Lower leg skin (tissue), 4 donors: Measurements from ENCODE around the gene CH25H. TPM values are rescaled to one million over a fixed set of nuclear protein-coding genes. Genes with fewer than 3 reads are reported as not detected.
"Not testable (repeated sequence)": the region's sequence is repeated elsewhere in the genome, so short reads cannot be mapped to it uniquely, and the experiment has no call there.

ENCODE experiments used
- DNase-seq, 2 donors: peaks; one replicate each; pipeline ENCODE4 v3.0.0-alpha.2; 2019; ENCODE audit warnings: low spot score in 2 of 2
- H3K4me3 ChIP-seq: fragments of 200-600 bp; sonication (generic); 2 replicates; pipeline ENCODE4 v1.5.1; 2017; ENCODE audit warnings: mild to moderate bottlenecking, low read depth; ENCODE audit not compliant: poor library complexity, severe bottlenecking
- CTCF ChIP-seq, 3 donors: fragments of 450-650 bp; IDR thresholded peaks; one replicate each; pipeline ENCODE4 v1.5.1; 2016; ENCODE audit warnings: antibody characterized with exemption in 3 of 3, mild to moderate bottlenecking in 3 of 3, moderate library complexity in 2 of 3
- POLR2A ChIP-seq, 2 donors: fragments of 450-650 bp; IDR thresholded peaks; one replicate each; pipeline ENCODE4 v1.6.1; 2016 to 2017; ENCODE audit warnings: antibody characterized with exemption in 2 of 2, mild to moderate bottlenecking in 1 of 2, moderate library complexity in 1 of 2
- WGBS, 2 donors: methylation state at CpG; one replicate each; pipeline ENCODE4 v1.1.5; 2018; 5-methylcytosine and 5-hydroxymethylcytosine counted together
- intact Hi-C: fragments of 100-400 bp; cut with DNase I; formaldehyde crosslinking; loops from one replicate; pipeline ENCODE4 v1.15.0; 2023; ENCODE audit warnings: low total_unique reads
- total RNA-seq, 4 donors: library from RNA; depleted of rRNA; stranded (reverse); fragments of >200 nt; gene quantifications; one replicate each; pipeline ENCODE4 v1.1.0, GENCODE V29; 2016

CH25H gene
- total RNA-seq, 4 donors from 2014 or later: 0.45 to 2.8 (median 0.97) TPM

- intact Hi-C loops: no loop called here
- no peak for DNase-seq
- WGBS, 2 donors: 42 to 69% methylated on average over 2 of the region's 2 CpGs
- TF ChIP-seq CTCF (IDR thresholded peaks at IDR 0.05) (no peak), POLR2A (IDR thresholded peaks at IDR 0.05) (no peak)
- no peak overlapping the region for H3K4me3 ChIP-seq
Observed at GRCh38 chr10:89202033-89202425, 5.1 kb downstream of the CH25H start.

DNA sequence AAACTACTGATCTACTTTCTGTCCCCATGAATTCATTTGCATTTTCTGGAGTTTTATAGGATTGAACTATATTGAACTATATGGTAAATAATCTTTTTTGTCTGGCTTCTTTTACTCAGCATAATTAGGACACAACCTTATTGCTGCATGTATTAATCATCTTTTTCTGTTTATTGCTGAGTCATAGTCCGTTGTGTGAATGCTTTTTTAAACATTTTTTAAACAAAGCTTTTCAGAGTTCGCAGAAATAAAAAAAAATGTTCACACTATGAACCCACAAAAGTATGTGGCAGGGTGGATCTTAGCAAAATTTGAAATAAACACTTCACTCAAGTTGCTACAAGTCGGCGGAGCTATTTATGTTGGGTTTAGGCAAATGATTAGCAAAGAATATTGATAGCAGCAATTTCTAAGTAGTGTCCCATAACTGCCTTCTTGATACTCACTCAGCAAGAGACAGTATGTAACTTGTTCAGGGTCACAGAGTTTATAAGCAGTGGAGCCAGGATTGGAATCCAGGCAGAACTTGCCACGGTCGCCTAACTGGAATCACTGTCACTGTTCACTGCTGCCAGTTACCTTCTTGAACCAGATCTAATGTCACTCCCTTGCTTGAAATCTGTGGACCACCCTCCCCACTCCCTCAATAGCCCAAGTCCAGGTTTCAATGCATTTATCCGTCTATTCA is 5.6 kb downstream of the CH25H start:
- intact Hi-C loops: no loop called here
- no peak overlapping the region for H3K4me3 ChIP-seq
- TF ChIP-seq POLR2A (IDR thresholded peaks at IDR 0.05) (no peak), CTCF (IDR thresholded peaks at IDR 0.05) (no peak)
- 46 to 62% methylated on average over 7 of the region's 7 CpGs for WGBS, 2 donors
- DNase-seq: no peak

- intact Hi-C loops: no loop called here
- TF ChIP-seq CTCF (IDR thresholded peaks at IDR 0.05) (no peak), POLR2A (IDR thresholded peaks at IDR 0.05) (no peak)
- 72 to 74% methylated on average over 4 of the region's 4 CpGs for WGBS, 2 donors
- no peak for DNase-seq
- no peak overlapping the region for H3K4me3 ChIP-seq
Observed at GRCh38 chr10:89197473-89197872, 9.6 kb downstream of the CH25H start.

DNA sequence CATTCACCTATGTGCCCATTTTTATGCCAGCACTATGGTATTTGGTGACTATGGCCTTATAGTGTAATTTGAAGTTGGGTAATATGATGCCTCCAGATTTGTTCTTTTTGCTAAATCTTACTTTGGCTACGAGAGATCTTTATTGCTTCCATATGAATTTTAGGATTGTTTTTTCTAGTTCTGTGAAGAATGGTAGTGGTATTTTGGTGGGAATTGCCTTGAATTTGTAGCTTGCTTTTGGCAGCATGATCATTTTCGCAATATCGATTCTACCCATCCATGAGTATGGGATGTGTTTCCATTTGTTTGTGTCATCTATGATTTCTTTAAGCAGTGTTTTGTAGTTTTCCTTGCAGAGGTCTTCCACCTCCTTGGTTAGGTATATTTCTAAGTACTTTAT is 15.8 kb downstream of the CH25H start:
- DNase-seq, intact Hi-C loops, H3K4me3 ChIP-seq: not testable (repeated sequence)
- 92 to 93% methylated on average over 3 of the region's 3 CpGs for WGBS, 2 donors

GRCh38 chr10:89189211-89189734 is 17.8 kb downstream of the CH25H start:
- TF ChIP-seq POLR2A (IDR thresholded peaks at IDR 0.05) (no peak), CTCF (IDR thresholded peaks at IDR 0.05) (no peak)
- intact Hi-C loops: no loop called here
- no peak overlapping the region for H3K4me3 ChIP-seq
- 93 to 95% methylated on average over 2 of the region's 2 CpGs for WGBS, 2 donors
- no peak for DNase-seq

DNA sequence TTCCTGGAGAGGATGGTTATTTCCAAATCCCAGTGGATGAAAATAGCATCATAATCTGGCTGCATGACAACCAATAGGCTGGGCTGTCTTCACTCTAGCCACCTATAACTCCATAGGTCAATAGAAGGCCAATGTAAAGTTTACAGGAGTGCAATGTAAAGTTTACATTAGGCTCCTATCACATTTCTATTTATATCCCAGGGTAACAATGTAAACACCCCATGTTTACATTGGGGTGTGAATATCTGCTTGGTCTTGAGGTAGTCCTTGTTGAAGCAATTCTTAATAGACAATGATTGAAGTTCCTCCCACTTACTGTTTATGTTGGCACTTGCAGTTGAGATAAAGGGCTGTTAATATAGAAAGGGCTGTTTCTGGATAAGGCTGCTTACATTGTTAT is 21.5 kb downstream of the CH25H start:
- no peak for TF ChIP-seq CTCF (IDR thresholded peaks at IDR 0.05)
- TF ChIP-seq POLR2A (IDR thresholded peaks at IDR 0.05): no peak
- no peak for DNase-seq
- H3K4me3 ChIP-seq: no peak overlapping the region
- intact Hi-C loops: no loop called here
